Stimulated activated CD8-positive, alpha-beta memory T cell treated with anti-CD3 and anti-CD28 coated beads, Interleukin-15, amount 100 ng/mL, for 24 hours (primary cell): ENCODE data around the gene IL18R1.

Source experiments
- DNase-seq: peaks from one replicate; pipeline ENCODE4 v3.0.0-alpha.2; 2020; ENCODE audit warnings: low read depth

The IL18R1 gene

DNA sequence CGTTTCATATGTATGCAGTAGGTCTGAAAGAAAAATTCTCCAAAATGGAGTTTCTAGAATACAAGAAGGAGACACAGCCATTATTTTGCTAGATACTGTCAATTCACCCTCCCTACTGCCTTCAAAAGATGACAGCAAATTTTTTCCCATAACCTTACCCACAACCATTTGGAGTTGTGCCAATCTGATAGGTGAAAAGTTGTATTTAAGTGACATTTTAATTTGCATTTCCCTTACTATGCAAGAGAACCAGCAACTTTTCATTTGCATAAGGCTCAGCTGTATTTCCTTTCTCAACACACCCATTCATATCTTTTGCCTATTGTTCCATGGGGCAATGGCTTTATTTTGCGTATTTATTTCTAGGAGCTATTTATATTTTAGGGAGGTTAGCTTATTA lies 36.0 kb downstream of the IL18R1 start:
- DNase-seq, result no peak

DNA sequence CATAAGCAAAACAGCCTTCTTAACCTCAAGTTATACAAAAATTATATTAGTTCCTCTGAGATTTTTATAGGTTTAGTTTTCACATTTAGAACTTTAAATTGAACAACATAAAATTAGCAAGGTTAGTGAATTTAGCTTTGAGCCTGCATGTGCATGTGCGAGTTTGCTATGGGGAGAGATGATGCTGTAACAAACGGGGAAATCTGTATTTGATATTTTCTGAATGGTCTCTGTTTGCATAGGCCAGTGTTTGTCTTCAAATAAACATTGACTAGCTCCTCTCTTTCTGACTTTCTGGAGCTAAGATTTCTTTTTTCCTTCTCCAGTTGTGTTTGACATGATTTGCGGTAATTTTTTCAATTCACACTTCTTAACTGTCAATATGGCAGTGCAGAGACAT lies 36.5 kb downstream of the IL18R1 start:
- no peak for DNase-seq

DNA sequence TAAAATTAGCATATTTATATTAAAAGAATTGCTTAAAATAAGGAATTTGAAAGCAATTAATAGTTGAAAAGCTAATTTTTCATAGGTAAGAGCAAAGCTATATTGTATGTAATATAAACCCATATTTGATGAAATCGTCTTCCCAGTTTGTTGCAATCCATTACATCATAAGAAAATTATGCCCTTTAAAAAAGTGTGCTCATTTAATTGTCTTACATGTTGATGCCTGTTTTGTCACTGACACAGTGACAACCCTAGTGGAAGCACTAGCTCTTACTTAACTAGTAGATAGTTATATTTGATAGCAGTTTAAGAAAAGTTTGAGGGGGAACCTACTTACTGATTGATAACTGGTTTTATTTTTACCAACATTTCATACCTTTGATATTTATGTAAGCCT lies 37.3 kb downstream of the IL18R1 start:
- DNase-seq, result no peak

- DNase-seq, result no peak
Observed at GRCh38 chr2:102396012-102396411, 40.4 kb downstream of the IL18R1 start.

- no peak for DNase-seq
Observed at GRCh38 chr2:102397209-102397608, 41.6 kb downstream of the IL18R1 start.

GRCh38 chr2:102399499-102400141 lies 44.0 kb downstream of the IL18R1 start:
- no peak for DNase-seq

DNA sequence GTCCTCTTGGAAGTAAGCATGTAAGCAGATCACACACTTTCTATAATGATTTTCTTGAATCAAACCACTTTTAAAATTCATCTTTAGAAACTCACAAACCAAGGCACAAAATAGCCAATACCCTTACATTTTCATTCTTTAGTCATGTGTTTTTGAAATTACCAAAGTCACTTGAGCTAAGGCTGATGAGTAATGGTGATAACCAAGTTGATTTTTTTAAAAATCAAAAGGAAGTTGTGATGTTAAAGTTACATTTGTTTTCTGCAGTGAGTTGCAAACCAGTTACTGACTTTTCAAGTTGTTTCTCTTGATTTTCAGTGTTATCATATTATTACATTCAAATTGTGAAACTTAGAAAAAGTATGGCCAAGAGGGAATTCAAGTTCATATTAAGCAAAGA lies 45.9 kb downstream of the IL18R1 start:
- no peak for DNase-seq

GRCh38 chr2:102401865-102402264 lies 46.3 kb downstream of the IL18R1 start:
- no peak for DNase-seq

GRCh38 chr2:102410952-102411351 lies 55.4 kb downstream of the IL18R1 start:
- no peak for DNase-seq

DNA sequence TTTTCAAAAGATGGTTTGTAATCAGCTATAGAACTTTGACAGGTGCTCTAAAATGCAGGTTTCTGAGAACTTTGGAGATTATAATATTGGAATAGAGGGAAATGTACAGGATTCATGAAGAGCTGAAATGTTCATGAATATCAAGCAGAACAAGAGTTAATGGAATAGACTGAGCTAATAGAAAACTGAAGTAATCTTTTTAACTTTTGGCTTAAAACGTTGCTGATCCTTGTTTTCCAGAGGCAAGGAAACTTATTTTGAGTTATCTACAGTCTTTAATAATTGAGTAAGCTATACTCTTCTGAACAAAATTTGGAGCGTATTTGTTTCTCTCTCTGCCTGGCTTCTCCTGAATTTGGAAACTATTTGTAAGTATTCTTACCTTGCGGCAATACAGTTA lies 56.6 kb downstream of the IL18R1 start:
- DNase-seq, result no peak

DNA sequence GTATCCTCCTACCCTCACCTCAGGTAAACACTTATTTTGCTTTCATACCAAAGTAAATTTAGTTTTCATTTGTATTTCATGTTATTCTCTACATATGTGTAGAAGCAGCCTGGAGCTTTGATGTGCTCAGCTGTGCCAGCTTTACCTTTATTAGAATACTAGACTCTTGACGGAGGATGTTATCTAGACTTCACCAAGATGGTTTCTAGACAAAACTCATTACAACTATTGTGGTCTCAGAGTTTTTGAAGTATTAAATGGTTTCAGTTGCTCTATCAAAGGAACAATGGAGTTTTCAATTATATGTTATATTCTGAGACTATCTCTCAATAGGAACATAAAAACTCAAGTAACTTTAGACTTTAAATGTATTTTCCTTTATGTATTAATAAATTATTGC lies 62.4 kb downstream of the IL18R1 start:
- DNase-seq, result no peak

- no peak for DNase-seq
Observed at GRCh38 chr2:102418421-102418961, 62.9 kb downstream of the IL18R1 start.

DNA sequence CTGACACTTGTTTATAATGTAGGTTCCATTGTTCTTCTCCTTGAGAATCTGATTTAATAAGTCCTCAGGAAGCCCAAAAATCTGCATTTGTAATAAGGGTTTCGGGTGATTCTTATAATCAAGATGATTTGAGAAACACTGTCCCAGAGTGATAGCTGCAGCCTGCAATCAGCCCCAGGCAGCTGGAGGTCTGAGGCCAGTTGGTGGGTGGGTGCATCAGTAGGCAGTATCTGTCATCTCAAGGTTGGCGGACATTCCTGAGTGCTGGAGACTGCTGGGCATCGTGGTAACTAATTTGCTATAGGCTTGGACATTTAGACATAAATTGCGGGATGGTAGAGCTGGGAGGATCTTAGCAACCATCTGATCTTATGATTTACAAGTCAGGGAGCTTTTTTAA lies 64.7 kb downstream of the IL18R1 start:
- DNase-seq, result no peak

DNA sequence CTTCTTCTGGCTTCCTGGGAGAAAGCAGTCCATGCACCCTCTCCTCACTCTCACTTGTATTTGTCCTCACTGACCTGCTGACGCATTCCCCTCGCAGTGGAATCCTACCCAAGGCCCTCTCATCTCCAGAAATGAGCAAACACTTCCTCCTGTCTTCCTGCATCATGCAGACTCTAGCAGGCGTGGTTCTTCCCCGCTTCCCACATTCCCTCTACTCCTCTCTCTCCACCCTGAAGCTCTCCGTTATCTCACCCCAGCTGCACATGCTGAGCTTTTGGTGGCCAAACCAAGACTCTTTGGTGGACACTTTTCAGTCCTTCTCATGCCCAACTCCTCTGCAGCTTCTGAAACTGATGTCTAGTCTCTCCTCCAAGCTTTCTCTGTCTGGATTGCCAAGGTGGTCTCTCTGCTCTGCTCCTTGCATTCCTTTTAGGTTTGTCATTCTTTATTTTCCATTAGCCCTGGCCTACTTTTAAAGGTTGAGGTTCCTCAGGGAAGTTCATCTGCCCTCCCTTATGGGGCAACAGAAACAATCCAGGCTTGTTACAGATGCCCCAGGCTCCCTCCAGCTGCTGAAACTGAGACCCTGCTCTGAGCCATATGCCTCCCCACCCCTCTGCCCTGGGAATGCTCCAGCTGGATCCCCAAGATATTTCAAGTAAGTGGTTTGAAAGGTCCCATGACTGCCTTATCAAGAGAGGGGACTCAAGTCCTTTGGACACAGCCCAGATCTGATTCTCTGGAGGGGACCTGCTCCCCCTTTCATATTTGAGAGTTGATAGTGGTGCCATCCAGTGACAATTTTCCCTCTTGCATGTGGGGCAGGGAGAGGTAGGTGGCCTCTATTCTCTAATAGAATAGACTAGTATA lies 66.5 kb downstream of the IL18R1 start:
- no peak for DNase-seq

DNA sequence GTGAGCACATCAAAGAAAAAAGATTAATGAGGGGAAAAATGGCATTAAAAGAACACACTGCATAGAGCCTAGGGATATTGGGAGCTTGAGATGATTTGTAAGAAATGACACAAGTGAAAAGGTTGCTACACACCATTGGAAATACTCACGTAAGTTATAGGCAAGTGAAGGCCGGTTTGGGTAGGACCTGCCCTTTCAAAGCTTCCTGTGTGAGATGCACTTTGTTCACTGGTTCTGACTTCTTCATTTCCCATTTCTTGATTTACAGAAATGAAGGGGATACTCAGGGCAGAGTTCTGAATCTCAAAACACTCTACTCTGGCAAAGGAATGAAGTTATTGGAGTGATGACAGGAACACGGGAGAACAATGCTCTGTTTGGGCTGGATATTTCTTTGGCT lies 67.3 kb downstream of the IL18R1 start, which contains the start of gene IL18RAP:
TSS of gene IL18RAP (plus strand) at position 251 of the 400 bp plus-strand sequence. CDS start at position 369, 118 bp downstream.
- no peak for DNase-seq

DNA sequence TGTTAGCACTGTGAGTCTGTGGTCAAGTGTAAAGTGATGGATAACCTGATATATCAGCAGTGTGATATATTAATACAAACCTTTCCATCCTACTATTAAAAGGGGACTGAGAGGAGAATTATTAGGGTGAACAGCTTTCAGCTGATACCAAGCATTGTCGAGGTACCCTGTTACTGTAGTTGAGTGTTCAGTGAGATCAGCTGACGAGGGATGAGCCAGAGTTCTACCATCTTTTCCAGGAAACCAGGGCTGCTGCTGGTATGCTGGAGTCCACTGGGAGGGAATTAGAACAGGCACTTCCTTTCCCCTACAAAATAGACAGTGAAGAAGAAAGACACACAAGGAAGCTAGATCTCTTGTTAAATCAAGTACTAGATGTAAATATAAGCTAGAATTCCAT lies 67.8 kb downstream of the IL18R1 start:
- no peak for DNase-seq

- no peak for DNase-seq
Observed at GRCh38 chr2:102424754-102425153, 69.2 kb downstream of the IL18R1 start.

DNA sequence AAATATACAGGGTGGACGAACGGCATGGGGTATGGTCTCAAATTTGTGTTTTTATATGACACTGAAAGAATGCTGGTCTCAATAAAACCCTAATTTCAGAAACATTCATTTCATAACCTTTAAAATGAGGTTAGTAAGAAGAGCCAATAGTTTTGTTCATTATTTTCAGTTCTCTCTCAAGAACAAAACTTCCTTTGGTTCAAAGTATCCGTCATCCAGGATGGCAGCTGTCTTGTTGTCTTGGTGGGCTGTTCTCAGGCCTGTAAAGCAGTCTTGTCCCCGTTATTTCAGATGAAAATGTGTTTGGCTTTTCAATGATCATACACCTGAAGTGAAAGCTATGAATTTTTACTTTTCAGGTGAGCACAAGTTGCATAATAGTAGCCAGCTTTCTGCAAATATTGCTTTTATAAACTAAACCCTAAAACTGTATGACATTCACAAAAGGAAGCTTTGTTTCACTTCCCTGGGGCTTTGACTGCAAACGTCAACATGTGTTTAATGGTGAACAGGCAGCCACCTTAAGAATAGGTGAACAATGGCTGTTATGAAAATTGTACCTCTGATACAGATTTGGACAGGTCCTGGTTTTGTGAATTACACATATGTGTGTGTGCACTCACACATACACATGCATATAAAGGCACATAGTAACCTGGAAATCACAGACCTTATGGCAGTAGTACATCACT lies 70.0 kb downstream of the IL18R1 start:
- no peak for DNase-seq

DNA sequence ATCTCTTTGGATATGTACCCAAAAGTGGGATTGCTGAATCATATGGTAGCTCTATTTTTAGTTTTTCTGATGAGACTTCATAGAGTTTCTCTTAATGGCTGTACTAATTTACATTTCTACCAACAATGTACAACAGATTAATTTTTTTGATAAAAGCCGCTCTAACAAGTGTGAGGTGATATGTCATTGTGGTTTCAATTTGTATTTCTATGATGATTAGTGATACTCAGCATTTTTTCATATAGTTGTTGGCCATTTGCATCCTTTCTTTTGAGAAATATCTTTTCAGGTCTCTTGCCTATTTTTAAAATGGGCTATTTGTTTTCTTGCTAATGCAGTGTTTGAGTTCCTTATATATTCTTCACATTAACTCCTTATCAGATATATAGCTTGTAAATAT lies 71.7 kb downstream of the IL18R1 start:
- DNase-seq, result no peak

DNA sequence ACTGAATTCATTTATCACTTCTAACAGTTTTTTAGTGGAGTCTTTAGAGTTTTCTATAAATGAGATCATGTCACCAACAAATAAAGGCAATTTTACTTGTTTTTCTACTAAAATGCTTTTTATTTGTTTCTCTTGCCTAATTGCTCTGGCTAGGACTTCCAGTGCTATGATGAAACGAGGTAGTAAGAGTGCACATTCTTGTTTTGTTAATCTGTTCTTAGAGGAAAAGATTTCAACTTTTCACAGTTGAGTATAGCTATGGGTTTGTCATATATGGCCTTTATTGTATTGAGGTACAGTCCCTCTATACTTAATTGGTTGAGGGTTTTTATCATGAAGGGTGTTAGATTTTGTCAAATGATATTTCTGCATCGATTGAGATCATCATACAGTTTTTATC lies 73.0 kb downstream of the IL18R1 start:
- no peak for DNase-seq

DNA sequence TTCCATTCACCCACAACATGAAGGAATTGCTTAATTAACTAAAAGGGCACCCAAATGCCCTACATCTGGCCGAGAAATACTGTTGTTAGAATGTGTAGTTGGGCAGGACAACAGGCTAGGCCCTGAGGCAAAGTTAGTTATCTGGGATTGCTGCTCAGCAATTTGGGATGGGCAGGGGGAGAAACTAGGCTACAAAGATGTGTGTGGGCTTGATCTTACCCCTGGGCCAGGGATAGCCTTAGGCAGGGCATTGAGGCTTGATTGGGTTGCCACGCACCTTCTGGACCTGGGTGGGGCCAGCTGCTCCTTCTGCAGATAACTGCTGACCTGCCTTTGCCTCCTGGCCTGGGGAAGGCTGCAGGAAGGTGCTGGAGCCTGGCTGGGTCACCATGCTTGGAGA lies 76.8 kb downstream of the IL18R1 start:
- no peak for DNase-seq

DNA sequence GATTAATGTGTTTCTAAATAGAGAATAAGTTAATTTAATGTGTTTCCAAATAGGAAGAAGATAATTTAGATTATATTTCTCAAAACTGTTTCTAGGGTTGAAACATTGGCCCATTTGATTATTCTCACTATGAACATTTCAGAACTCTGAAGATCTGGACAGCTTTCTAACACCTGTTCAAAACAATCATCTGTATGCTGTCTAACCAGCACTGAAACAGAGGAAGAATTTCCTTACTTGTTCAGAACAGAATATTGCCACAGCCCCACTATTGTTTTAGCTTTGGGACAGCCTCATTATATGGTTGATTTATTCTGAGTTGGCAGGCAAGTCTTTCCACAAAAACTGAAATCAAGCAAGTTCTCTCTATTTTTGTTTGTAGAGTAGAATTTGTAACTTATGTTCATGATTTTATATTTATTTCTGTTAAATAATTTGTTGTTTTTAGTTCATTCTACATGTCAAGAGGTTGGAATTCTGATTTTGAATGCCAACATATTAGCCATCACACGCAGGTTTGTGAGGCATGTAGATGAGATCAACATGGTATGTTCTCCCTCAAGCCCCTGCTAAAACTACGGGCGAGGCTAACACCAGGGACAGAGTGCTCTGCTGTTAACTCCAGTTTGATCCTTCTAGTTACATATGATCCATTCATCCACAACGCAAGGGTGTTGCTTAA lies 78.5 kb downstream of the IL18R1 start:
- no peak for DNase-seq
